ES-I3 (cell line): Measurements from ENCODE around the gene SLC35F3.

Experiments
- H3K36me3 ChIP-seq: 2 replicates; pipeline ENCODE4 v1.6.1; 2013; ENCODE audit warnings: mild to moderate bottlenecking, low read length, control low read depth, moderate library complexity; ENCODE audit not compliant: insufficient read depth
- H3K4me1 ChIP-seq: 2 replicates; pipeline ENCODE4 v1.6.1; 2013; ENCODE audit warnings: mild to moderate bottlenecking, control low read depth, low read length; ENCODE audit not compliant: insufficient read depth
- H3K9ac ChIP-seq: 2 replicates; pipeline ENCODE4 v1.6.1; 2013; ENCODE audit warnings: low read depth, mild to moderate bottlenecking, low read length, moderate library complexity
- H3K9me3 ChIP-seq: 2 replicates; pipeline ENCODE4 v1.6.1; 2013; ENCODE audit warnings: mild to moderate bottlenecking, low read length, moderate library complexity; ENCODE audit not compliant: control insufficient read depth, insufficient read depth

The SLC35F3 gene

DNA sequence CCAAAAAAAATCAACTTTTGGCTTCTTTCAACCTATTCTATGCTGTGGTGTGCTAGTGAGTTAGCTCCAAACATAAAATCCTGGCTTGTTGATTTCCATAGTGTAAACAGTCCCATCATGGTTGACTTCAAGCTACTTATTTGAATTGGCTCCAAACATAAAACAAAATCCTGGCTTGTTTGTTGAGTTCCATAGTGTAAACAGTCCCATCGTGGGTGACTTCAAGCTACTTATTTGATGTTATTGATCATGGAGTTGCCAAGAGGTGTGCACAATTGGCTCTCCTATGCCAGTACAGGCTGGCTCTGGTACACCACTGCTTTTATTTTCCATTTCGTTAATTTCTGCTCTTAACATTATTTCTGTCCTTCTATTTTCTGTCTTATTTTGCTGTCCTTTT lies 466.9 kb downstream of the SLC35F3 start:
- Histone ChIP-seq H3K36me3 (peaks cover 6% of the 10 kb centered on the region; the same call in 1 of the 2 replicates), H3K9me3 (no peaks in the 10 kb centered on the region), H3K4me1 (no peaks in the 10 kb centered on the region), H3K9ac (no peak overlapping the region)

DNA sequence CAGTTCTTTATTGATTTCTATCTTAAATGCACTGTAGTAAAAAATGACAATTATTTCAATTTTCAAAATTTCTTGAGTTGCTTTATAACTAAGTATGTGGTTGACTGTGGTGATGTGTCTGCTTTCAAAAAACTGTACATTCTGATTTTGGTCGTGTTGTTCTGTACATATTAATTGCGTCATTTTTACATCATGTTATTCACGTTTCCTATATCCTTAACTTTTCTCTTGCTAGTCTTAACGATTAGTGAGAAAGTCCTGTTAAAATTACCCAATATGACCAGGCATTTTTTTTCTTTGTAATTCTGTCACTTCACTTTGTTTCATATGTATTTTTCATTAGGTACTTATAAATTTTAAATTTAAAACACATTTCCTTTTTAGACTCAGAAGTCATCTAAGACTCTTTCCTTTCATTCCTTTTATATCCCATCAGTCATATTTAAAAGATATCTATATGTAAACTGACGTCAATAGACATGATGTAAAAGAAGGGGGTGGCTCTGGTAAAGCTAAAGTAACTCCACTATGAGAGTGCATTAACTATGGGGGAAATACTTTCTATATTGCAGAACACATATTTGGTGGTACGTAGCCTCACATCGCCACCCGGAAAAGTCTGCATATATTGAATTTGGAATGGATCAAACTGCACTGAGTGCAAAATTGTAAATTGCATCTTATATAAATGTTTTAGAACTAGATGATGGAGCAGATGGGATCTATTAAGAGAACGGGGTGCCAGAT lies 467.7 kb downstream of the SLC35F3 start:
- no peaks in the 10 kb centered on the region for H3K4me1 ChIP-seq
- H3K36me3 ChIP-seq = peaks cover 9% of the 10 kb centered on the region
- no peaks in the 10 kb centered on the region for H3K9me3 ChIP-seq
- peak overlapping the region; percentile 76; the same call in 1 of the 2 replicates for H3K9ac ChIP-seq

DNA sequence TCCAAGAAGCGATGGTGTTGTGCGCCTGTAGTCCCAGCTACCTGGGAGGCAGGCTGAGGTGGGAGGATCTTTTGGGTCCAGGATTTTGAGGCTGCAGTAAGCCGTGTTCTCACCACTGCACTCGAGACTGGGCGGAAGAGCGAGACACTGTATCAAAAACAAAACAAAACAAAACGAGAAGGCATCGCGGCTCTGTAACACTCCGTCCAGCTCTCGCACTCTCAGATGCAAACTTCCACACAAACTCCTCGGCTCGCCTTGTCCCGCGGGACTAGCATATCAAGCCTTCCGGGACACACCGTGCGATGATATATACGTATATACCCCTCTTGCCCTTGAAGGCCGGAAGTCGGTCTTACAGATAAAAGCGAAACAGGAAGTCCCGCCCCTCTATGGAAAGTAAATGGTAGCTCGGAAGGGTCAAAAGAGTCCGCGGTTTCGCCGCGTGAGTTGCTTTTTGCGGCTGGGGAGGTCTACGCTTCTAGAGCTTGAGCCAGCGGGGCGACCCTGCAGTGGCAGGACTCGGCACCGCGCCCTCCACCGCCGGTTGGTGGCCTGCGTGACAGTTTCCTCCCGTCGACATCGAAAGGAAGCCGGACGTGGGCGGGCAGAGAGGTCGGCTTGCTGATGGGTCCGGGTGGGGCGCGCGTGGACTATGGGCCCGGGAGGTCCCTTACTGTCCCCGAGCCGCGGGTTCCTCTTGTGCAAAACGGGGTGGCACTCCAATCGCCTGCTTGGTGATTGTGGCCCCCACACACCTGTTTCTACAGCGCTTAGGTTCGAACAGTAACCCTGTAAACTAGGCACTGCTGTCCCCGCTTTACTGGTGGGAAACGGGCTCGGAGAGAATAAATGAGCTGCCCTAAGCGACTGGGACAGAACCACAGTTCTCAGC lies 468.8 kb downstream of the SLC35F3 start, which contains the start of gene COA6:
COA6 (plus strand) TSS at position 393 of the 895 bp plus-strand sequence; CDS start at position 404, 11 bp downstream.
- H3K4me1 ChIP-seq = no peaks in the 10 kb centered on the region
- no peaks in the 10 kb centered on the region for H3K9me3 ChIP-seq
- peaks cover 9% of the 10 kb centered on the region for H3K36me3 ChIP-seq
- H3K9ac ChIP-seq = peak within 1 kb of the TSS; percentile 76

DNA sequence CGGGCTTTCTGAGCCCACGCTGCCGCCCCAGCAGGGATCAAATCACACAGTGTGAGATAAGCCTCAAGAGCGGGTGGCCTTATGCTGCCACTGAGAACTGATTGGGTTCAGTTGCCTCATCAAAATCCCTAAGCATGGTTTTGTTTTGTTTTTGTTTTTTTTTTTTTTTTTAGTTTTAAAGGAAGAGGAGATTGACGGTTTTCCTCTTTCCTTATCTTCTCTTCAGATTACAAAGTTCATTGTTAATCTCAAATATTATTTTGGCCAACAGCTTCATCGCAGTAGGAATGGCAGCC lies 469.4 kb downstream of the SLC35F3 start:
- Histone ChIP-seq H3K36me3 (peaks cover 9% of the 10 kb centered on the region), H3K4me1 (no peaks in the 10 kb centered on the region), H3K9me3 (no peaks in the 10 kb centered on the region), H3K9ac (peak overlapping the region; percentile 76)
